GM23338 (cell line): Measurements from ENCODE around the gene MPV17. TPM values are rescaled to one million over a fixed set of nuclear protein-coding genes. Genes with fewer than 3 reads are reported as not detected.

Experiments used
- ATAC-seq: fragments of 200-7000 bp; cut with Tn5 transposase; 3 replicates; pipeline ENCODE4 v1.9.1; 2020
- DNase-seq: peaks from one replicate; pipeline ENCODE4 v3.0.0-alpha.2; 2015; ENCODE audit warnings: low spot score
- H2AFZ ChIP-seq: fragments of 200-600 bp; sonication (generic); 2 replicates; pipeline ENCODE4 v1.8.0; 2016; ENCODE audit warnings: antibody characterized with exemption, mild to moderate bottlenecking, moderate library complexity
- H3F3A ChIP-seq: fragments of 200-600 bp; sonication (generic); replicated peaks from 2 replicates; pipeline ENCODE4 v1.8.0; 2017; ENCODE audit warnings: antibody characterized with exemption, mixed run types, low read depth
- H3K27ac ChIP-seq: fragments of 200-600 bp; sonication (generic); 2 replicates; pipeline ENCODE4 v1.6.1; 2016; ENCODE audit warnings: low read depth
- H3K27me3 ChIP-seq: fragments of 200-600 bp; sonication (generic); 2 replicates; pipeline ENCODE4 v1.8.0; 2016; ENCODE audit warnings: mild to moderate bottlenecking, mixed run types, moderate library complexity; ENCODE audit not compliant: insufficient read depth
- H3K36me3 ChIP-seq: fragments of 200-600 bp; sonication (generic); 2 replicates; pipeline ENCODE4 v1.8.0; 2016; ENCODE audit warnings: mild to moderate bottlenecking; ENCODE audit not compliant: insufficient read depth
- H3K4me1 ChIP-seq: fragments of 200-600 bp; sonication (generic); 2 replicates; pipeline ENCODE4 v1.8.0; 2016; ENCODE audit warnings: mild to moderate bottlenecking, moderate library complexity; ENCODE audit not compliant: insufficient read depth
- H3K4me2 ChIP-seq: fragments of 200-600 bp; sonication (generic); 2 replicates; pipeline ENCODE4 v1.7.1; 2017; ENCODE audit warnings: mixed run types
- H3K4me3 ChIP-seq: fragments of 200-600 bp; sonication (generic); 2 replicates; pipeline ENCODE4 v1.6.1; 2016; ENCODE audit warnings: mixed run types
- H3K79me2 ChIP-seq: fragments of 200-600 bp; sonication (generic); replicated peaks from 2 replicates; pipeline ENCODE4 v1.8.0; 2017; ENCODE audit warnings: mild to moderate bottlenecking; ENCODE audit not compliant: insufficient read depth
- H3K9me2 ChIP-seq: fragments of 200-600 bp; sonication (generic); 2 replicates; pipeline ENCODE4 v1.8.0; 2017; ENCODE audit not compliant: insufficient read depth
- H4K20me1 ChIP-seq: fragments of 200-600 bp; sonication (generic); replicated peaks from 2 replicates; pipeline ENCODE4 v1.8.0; 2017; ENCODE audit warnings: mild to moderate bottlenecking; ENCODE audit not compliant: insufficient read depth
- H3K27ac Mint-ChIP-seq: 2 replicates; pipeline ENCODE4 v1.8.0; 2020; ENCODE audit warnings: inconsistent platforms, mild to moderate bottlenecking, moderate library complexity, mixed read lengths
- H3K27me3 Mint-ChIP-seq: 3 replicates; pipeline ENCODE4 v1.8.0; 2022; ENCODE audit warnings: low read depth, mild to moderate bottlenecking, moderate library complexity, mixed read lengths, inconsistent platforms; ENCODE audit not compliant: insufficient read depth, poor library complexity
- H3K36me3 Mint-ChIP-seq: 3 replicates; pipeline ENCODE4 v1.8.0; 2021; ENCODE audit warnings: low read depth, mild to moderate bottlenecking, inconsistent platforms, moderate library complexity, mixed read lengths
- H3K4me1 Mint-ChIP-seq: 3 replicates; pipeline ENCODE4 v1.8.0; 2020; ENCODE audit warnings: mild to moderate bottlenecking, inconsistent platforms, mixed read lengths
- H3K4me3 Mint-ChIP-seq: 3 replicates; pipeline ENCODE4 v1.8.0; 2021; ENCODE audit warnings: moderate library complexity, mild to moderate bottlenecking, inconsistent platforms, mixed read lengths
- H3K9me3 Mint-ChIP-seq: 3 replicates; pipeline ENCODE4 v1.8.0; 2020; ENCODE audit warnings: moderate library complexity, mild to moderate bottlenecking, inconsistent platforms, mixed read lengths
- CREB1 ChIP-seq: fragments of 250-450 bp; sonication (Bioruptor Pico); IDR thresholded peaks from 2 replicates; pipeline ENCODE4 v1.5.0; 2020; ENCODE audit warnings: low read depth, mild to moderate bottlenecking, moderate library complexity
- ETS1 ChIP-seq: IDR thresholded peaks from 2 replicates; pipeline ENCODE4 v1.6.1; 2016; ENCODE audit warnings: antibody characterized with exemption
- EZH2 ChIP-seq: fragments of 200-600 bp; sonication (generic); IDR thresholded peaks from one replicate; pipeline ENCODE4 v1.8.0; 2017; ENCODE audit warnings: antibody characterized with exemption, mild to moderate bottlenecking, low read depth; ENCODE audit not compliant: unreplicated experiment
- EZH2phosphoT487 ChIP-seq: fragments of 200-600 bp; sonication (generic); IDR thresholded peaks from one replicate; pipeline ENCODE4 v1.8.1; 2018; ENCODE audit warnings: antibody characterized with exemption; ENCODE audit not compliant: unreplicated experiment
- JUNB ChIP-seq: IDR thresholded peaks from one replicate; pipeline ENCODE4 v1.6.1; 2016; ENCODE audit warnings: antibody characterized with exemption; ENCODE audit not compliant: unreplicated experiment
- POLR2AphosphoS5 ChIP-seq: IDR thresholded peaks from 2 replicates; pipeline ENCODE4 v1.6.1; 2016; ENCODE audit warnings: antibody characterized with exemption, low read depth
- REST ChIP-seq: IDR thresholded peaks from one replicate; pipeline ENCODE4 v1.6.1; 2018; ENCODE audit warnings: antibody characterized with exemption; ENCODE audit not compliant: unreplicated experiment
- STAT1 ChIP-seq: IDR thresholded peaks from one replicate; pipeline ENCODE4 v1.6.1; 2016; ENCODE audit warnings: antibody characterized with exemption; ENCODE audit not compliant: unreplicated experiment
- ZNF331 ChIP-seq: fragments of 250-450 bp; sonication (Bioruptor Pico); IDR thresholded peaks from 2 replicates; pipeline ENCODE4 v1.5.0; 2020; ENCODE audit warnings: low read depth, mild to moderate bottlenecking, moderate library complexity
- ZNF462 ChIP-seq: fragments of 250-450 bp; sonication (Bioruptor Pico); IDR thresholded peaks from 2 replicates; pipeline ENCODE4 v1.5.0; 2020; ENCODE audit warnings: mild to moderate bottlenecking, moderate library complexity
- polyA plus RNA-seq: library from polyadenylated mRNA; unstranded; fragments of >200 nt; fragmentation: Nextera tagmentation; extraction: Ambion mirVana; gene quantifications from 2 replicates; pipeline ENCODE4 v1.2.1, GENCODE V29; 2016
- total RNA-seq: library from RNA; depleted of rRNA; stranded (reverse); fragments of >200 nt; shearing (Covaris generic); gene quantifications from 2 replicates; pipeline ENCODE4 v1.2.3, GENCODE V29; 2014

The MPV17 gene
- total and polyA plus RNA-seq, 2 experiments from 2014 or later = 52.5 to 94.2 TPM

GRCh38 chr2:27363933-27364332 lies 41.0 kb upstream of the MPV17 start:
- Mint-ChIP-seq H3K27ac (no peak overlapping the region), H3K4me3 (no peak overlapping the region), H3K4me1 (peaks cover 3% of the 10 kb centered on the region; the same call in 2 of the 3 replicates), H3K36me3 (peaks cover 55% of the 10 kb centered on the region), H3K9me3 (no peaks in the 10 kb centered on the region), H3K27me3 (peaks cover 4% of the 10 kb centered on the region)
- Histone ChIP-seq H3K36me3 (peaks cover 21% of the 10 kb centered on the region), H3K4me3 (no peak overlapping the region), H3K9me2 (no peaks in the 10 kb centered on the region), H3K4me1 (no peaks in the 10 kb centered on the region), H3K27ac (no peak overlapping the region), H3K27me3 (no peaks in the 10 kb centered on the region), H3F3A (peaks cover 16% of the 10 kb centered on the region), H4K20me1 (peaks cover 19% of the 10 kb centered on the region; the same call in 1 of the 2 replicates), H3K79me2 (peaks cover 6% of the 10 kb centered on the region), H2AFZ (no peak overlapping the region), H3K4me2 (no peak overlapping the region)
- no peak for TF ChIP-seq POLR2AphosphoS5
- TF ChIP-seq CREB1 (CRISPR knock-in tag) = no peak
- DNase-seq = no peak
- no peak for ATAC-seq

GRCh38 chr2:27362678-27363420 lies 40.0 kb upstream of the MPV17 start:
- Histone ChIP-seq H3F3A (peaks cover 19% of the 10 kb centered on the region), H2AFZ (no peak overlapping the region), H4K20me1 (peaks cover 19% of the 10 kb centered on the region; the same call in 1 of the 2 replicates), H3K4me2 (no peak overlapping the region), H3K27ac (peak overlapping the region; percentile 55; the same call in 1 of the 2 replicates), H3K79me2 (peaks cover 8% of the 10 kb centered on the region), H3K4me1 (peaks cover 3% of the 10 kb centered on the region; the same call in 1 of the 2 replicates), H3K4me3 (no peak overlapping the region), H3K9me2 (peaks cover under 1% of the 10 kb centered on the region), H3K36me3 (peaks cover 15% of the 10 kb centered on the region), H3K27me3 (no peaks in the 10 kb centered on the region)
- peaks cover 55% of the 10 kb centered on the region for H3K36me3 Mint-ChIP-seq
- peaks cover 8% of the 10 kb centered on the region; the same call in 2 of the 3 replicates for H3K4me1 Mint-ChIP-seq
- peaks cover 2% of the 10 kb centered on the region for H3K27me3 Mint-ChIP-seq
- peaks cover 7% of the 10 kb centered on the region for H3K9me3 Mint-ChIP-seq
- H3K27ac Mint-ChIP-seq = no peak overlapping the region
- ATAC-seq = no peak
- no peak overlapping the region for H3K4me3 Mint-ChIP-seq
- DNase-seq = no peak
- TF ChIP-seq POLR2AphosphoS5 (no peak), JUNB (no peak), STAT1 (no peak), ETS1 (no peak), REST (no peak), ZNF462 (CRISPR knock-in tag) (no peak), EZH2phosphoT487 (no peak), EZH2 (no peak), CREB1 (CRISPR knock-in tag) (no peak), ZNF331 (CRISPR knock-in tag) (no peak)
